ENCODE measurements around the gene DCLK1.
"Not testable (repeated sequence)": the region's sequence is repeated elsewhere in the genome, so short reads cannot be mapped to it uniquely, and the experiment has no call there.

The DCLK1 gene

DNA sequence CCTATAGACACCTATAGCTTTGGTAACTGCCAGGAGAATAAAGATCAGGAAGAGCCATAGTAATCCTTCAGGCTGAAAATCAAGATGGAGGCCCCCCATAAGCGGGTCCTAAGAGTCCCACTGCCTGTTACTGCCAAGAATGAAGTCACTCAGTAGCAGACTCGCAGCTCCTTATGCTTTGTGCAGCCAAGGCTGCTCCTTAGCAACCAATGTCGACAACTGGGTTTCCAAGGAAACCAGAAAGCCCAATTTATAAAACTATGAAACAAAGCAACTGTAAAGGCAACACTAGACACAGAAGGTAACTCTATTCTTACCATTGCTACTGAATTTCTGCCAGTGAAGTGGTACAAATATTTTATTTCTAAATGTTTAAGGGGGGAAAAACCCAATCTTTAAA, 56.5 kb downstream of the DCLK1 start:
- DNase-seq (ENCODE audit: extremely low spot score): no peak
- TF ChIP-seq TARDBP (IDR thresholded peaks at IDR 0.05): no peak
- TF ChIP-seq L3MBTL2 (conservative IDR thresholded peaks at IDR 0.05): no peak
- TF ChIP-seq CTBP1 (IDR thresholded peaks at IDR 0.05; ENCODE audit: borderline replicate concordance): no peak
- no peak for TF ChIP-seq BHLHE40 (IDR thresholded peaks at IDR 0.05; ENCODE audit: borderline replicate concordance)
- TF ChIP-seq HDGF (IDR thresholded peaks at IDR 0.05; ENCODE audit: borderline replicate concordance): no peak
- TF ChIP-seq NFRKB (IDR thresholded peaks at IDR 0.05): no peak
- no peak for TF ChIP-seq ELF4 (IDR thresholded peaks at IDR 0.05)
- TF ChIP-seq FOXK2 (IDR thresholded peaks at IDR 0.05): no peak
- no peak for TF ChIP-seq ZNF384 (IDR thresholded peaks at IDR 0.05)
- TF ChIP-seq FOXA1 (IDR thresholded peaks at IDR 0.05): no peak
- no peak for TF ChIP-seq ARNT (IDR thresholded peaks at IDR 0.05)
- TF ChIP-seq FOXM1 (IDR thresholded peaks at IDR 0.05; ENCODE audit: borderline replicate concordance): no peak
- TF ChIP-seq SP1 (IDR thresholded peaks at IDR 0.05): no peak
- TF ChIP-seq, protein P1, sequence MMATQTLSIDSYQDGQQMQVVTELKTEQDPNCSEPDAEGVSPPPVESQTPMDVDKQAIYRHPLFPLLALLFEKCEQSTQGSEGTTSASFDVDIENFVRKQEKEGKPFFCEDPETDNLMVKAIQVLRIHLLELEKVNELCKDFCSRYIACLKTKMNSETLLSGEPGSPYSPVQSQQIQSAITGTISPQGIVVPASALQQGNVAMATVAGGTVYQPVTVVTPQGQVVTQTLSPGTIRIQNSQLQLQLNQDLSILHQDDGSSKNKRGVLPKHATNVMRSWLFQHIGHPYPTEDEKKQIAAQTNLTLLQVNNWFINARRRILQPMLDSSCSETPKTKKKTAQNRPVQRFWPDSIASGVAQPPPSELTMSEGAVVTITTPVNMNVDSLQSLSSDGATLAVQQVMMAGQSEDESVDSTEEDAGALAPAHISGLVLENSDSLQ (IDR thresholded peaks at IDR 0.05): no peak
- no peak for TF ChIP-seq LEF1 (IDR thresholded peaks at IDR 0.05; ENCODE audit: borderline replicate concordance)
- TF ChIP-seq SUZ12 (IDR thresholded peaks at IDR 0.05): no peak
- ChIA-PET CTCF (no interaction called here), POLR2A (no interaction called here)

DNA sequence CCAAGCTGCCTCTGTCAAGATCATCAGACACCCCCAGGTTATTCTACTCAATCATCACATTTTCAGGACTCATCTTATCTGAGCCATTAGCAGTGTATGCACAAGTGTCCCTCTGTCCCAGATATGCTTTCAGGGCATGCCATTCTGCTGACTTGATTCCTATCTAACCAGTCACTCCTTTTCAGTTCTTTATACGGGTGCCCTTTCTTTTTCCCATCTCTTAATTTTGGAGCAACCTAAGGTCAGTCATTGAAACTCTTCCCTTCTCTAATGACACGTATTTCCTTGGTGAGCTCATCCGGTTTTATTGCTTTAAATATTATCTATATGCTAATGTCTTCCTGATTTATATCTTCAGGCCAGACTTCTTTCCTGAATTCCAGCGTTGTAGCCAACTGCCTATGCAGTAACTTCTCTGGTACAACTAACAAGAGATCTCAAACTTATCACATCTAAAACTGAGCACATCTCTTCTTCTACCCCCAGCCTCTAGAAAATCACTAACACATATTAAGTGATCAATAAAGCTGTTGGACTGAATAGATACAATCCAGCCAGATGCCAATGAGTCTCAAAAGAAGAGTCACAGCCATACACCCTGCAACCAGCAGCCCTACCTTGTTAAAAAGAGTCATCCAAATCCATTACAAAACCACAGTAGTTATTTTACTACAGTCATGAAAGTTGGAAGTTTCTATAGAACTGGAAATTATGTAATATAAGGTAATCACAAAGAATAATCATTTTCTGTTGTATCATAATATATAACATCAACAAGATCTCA, 58.8 kb downstream of the DCLK1 start:
- POLR2A ChIA-PET: no interaction called here
- DNase-seq (ENCODE audit: extremely low spot score): no peak
- CTCF ChIA-PET: no interaction called here
- TF ChIP-seq BHLHE40 (IDR thresholded peaks at IDR 0.05; ENCODE audit: borderline replicate concordance) (no peak), NFRKB (IDR thresholded peaks at IDR 0.05) (no peak), ARNT (IDR thresholded peaks at IDR 0.05) (no peak), FOXK2 (IDR thresholded peaks at IDR 0.05) (no peak), CTBP1 (IDR thresholded peaks at IDR 0.05; ENCODE audit: borderline replicate concordance) (no peak), L3MBTL2 (conservative IDR thresholded peaks at IDR 0.05) (no peak), HDGF (IDR thresholded peaks at IDR 0.05; ENCODE audit: borderline replicate concordance) (no peak), LEF1 (IDR thresholded peaks at IDR 0.05; ENCODE audit: borderline replicate concordance) (no peak)
- TF ChIP-seq, protein P1 (IDR thresholded peaks at IDR 0.05): no peak

DNA sequence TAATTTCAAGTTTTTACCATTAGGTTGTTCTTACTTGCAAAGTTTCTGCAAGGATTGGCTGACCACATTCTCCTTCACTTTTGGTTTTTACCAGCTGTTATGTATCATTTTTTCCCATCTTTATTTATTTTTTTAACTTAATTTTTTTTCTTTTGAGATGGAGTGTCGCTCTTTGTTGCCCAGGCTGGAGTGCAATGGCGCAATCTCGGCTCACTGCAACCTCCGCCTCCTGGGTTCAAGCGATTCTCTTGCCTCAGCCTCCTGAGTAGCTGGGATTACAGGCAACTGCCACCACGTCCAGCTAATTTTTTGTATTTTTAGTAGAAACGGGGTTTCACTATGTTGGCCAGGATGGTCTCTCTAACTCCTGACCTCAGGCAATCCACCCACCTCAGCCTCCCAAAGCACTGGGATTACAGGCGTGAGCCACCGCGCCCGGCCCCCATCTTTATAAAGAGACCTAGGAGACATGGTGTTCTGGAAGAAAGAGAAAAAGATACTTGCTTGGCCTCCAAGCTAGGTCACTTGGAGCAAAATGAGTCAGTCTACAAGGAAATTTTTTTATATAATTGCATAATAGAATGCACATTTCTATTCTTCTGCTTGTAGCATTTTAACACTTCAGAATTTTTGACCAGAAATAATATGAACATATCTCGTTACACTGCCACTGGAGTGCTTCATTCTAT, 60.5 kb downstream of the DCLK1 start:
- POLR2A ChIA-PET; CTCF ChIA-PET; DNase-seq (ENCODE audit: extremely low spot score): not testable (repeated sequence)

DNA sequence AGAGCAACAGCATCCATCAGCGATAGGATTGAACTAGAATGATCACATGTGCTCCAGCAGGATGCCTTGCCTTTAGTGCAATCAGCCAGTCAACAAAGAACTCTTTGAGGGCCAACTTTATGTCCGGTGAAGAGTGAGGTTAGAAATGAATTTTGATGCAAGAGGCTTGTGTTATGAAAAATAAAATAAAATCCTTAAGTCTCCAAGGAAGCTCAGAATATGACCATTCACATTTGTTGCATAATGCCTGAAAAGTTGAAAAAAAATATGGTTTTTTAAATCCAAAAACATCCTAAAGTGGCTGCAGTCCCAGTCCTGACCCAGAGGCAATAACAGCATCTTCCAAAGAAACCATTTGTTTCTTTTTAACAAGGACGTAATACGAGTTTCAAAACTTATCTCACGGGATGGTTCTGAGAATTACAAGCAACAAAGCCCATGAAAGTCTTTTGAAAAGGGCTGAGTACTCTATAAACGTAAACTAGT, 61.3 kb downstream of the DCLK1 start:
- no peak for DNase-seq (ENCODE audit: extremely low spot score)
- CTCF ChIA-PET: no interaction called here
- no peak for TF ChIP-seq ARNT (IDR thresholded peaks at IDR 0.05)
- TF ChIP-seq FOXM1 (IDR thresholded peaks at IDR 0.05; ENCODE audit: borderline replicate concordance): no peak
- no peak for TF ChIP-seq NFRKB (IDR thresholded peaks at IDR 0.05)
- TF ChIP-seq BHLHE40 (IDR thresholded peaks at IDR 0.05; ENCODE audit: borderline replicate concordance): no peak
- no peak for TF ChIP-seq CTBP1 (IDR thresholded peaks at IDR 0.05; ENCODE audit: borderline replicate concordance)
- TF ChIP-seq, protein P1 (IDR thresholded peaks at IDR 0.05): no peak
- no peak for TF ChIP-seq L3MBTL2 (conservative IDR thresholded peaks at IDR 0.05)
- no peak for TF ChIP-seq SUZ12 (IDR thresholded peaks at IDR 0.05)
- TF ChIP-seq ZNF384 (IDR thresholded peaks at IDR 0.05): no peak
- TF ChIP-seq FOXK2 (IDR thresholded peaks at IDR 0.05): no peak
- POLR2A ChIA-PET: no interaction called here

- no peak for DNase-seq (ENCODE audit: extremely low spot score)
- ChIA-PET CTCF (no interaction called here), POLR2A (no interaction called here)
- TF ChIP-seq ARNT (IDR thresholded peaks at IDR 0.05) (no peak), ELF4 (IDR thresholded peaks at IDR 0.05) (no peak), SP1 (IDR thresholded peaks at IDR 0.05) (no peak)
Measured at GRCh38 chr13:36068991-36069390, 62.2 kb downstream of the DCLK1 start.

GRCh38 chr13:36068566-36068965, 62.6 kb downstream of the DCLK1 start:
- ChIA-PET POLR2A (no interaction called here), CTCF (no interaction called here)
- no peak for DNase-seq (ENCODE audit: extremely low spot score)
- TF ChIP-seq FOXM1 (IDR thresholded peaks at IDR 0.05; ENCODE audit: borderline replicate concordance): no peak
- TF ChIP-seq SP1 (IDR thresholded peaks at IDR 0.05): no peak
- no peak for TF ChIP-seq HDGF (IDR thresholded peaks at IDR 0.05; ENCODE audit: borderline replicate concordance)
- no peak for TF ChIP-seq ZNF384 (IDR thresholded peaks at IDR 0.05)
- TF ChIP-seq FOXA1 (IDR thresholded peaks at IDR 0.05): no peak
- TF ChIP-seq ARNT (IDR thresholded peaks at IDR 0.05): no peak
- no peak for TF ChIP-seq L3MBTL2 (conservative IDR thresholded peaks at IDR 0.05)
- TF ChIP-seq BHLHE40 (IDR thresholded peaks at IDR 0.05; ENCODE audit: borderline replicate concordance): no peak
- no peak for TF ChIP-seq NFRKB (IDR thresholded peaks at IDR 0.05)
- no peak for TF ChIP-seq TARDBP (IDR thresholded peaks at IDR 0.05)
- TF ChIP-seq SUZ12 (IDR thresholded peaks at IDR 0.05): no peak
- TF ChIP-seq, protein P1 (IDR thresholded peaks at IDR 0.05): no peak
- no peak for TF ChIP-seq LEF1 (IDR thresholded peaks at IDR 0.05; ENCODE audit: borderline replicate concordance)
- no peak for TF ChIP-seq ELF4 (IDR thresholded peaks at IDR 0.05)
- no peak for TF ChIP-seq FOXK2 (IDR thresholded peaks at IDR 0.05)
- TF ChIP-seq CTBP1 (IDR thresholded peaks at IDR 0.05; ENCODE audit: borderline replicate concordance): no peak

All from HEK293T (cell line).